Measurements from ENCODE around the gene IFNA10. TPM values are rescaled to one million over a fixed set of nuclear protein-coding genes. Genes with fewer than 3 reads are reported as not detected.
"Not testable (repeated sequence)": the region's sequence is repeated elsewhere in the genome, so short reads cannot be mapped to it uniquely, and the experiment has no call there.

The IFNA10 gene
- total RNA-seq, 1 donor from 2014 or later: not detected

- peak; percentile 9 to 15 for DNase-seq (ENCODE audit: low read depth in 2 of 2)
Measured at GRCh38 chr9:21194867-21195776, 11.8 kb downstream of the IFNA10 start.

- not testable (repeated sequence) for DNase-seq (ENCODE audit: low read depth in 2 of 2)
Measured at GRCh38 chr9:21187487-21187886, 19.5 kb downstream of the IFNA10 start, which contains the start of gene IFNA4. IFNA4 (minus strand) TSS chr9:21187587; CDS start chr9:21187531, 56 bp downstream.

GRCh38 chr9:21182810-21183736 is 23.9 kb downstream of the IFNA10 start:
- DNase-seq (ENCODE audit: low read depth in 2 of 2): peak; percentile 1 to 9

GRCh38 chr9:21174671-21175070 is 32.3 kb downstream of the IFNA10 start:
- DNase-seq (ENCODE audit: low read depth in 2 of 2): no peak

GRCh38 chr9:21172156-21172555 is 34.8 kb downstream of the IFNA10 start:
- DNase-seq (ENCODE audit: low read depth in 2 of 2): no peak

GRCh38 chr9:21171351-21171750 is 35.6 kb downstream of the IFNA10 start:
- no peak for DNase-seq (ENCODE audit: low read depth in 2 of 2)

GRCh38 chr9:21166560-21166959 is 40.4 kb downstream of the IFNA10 start, which contains the start of gene IFNA21:
IFNA21 (minus strand) TSS chr9:21166660; CDS start chr9:21166612, 48 bp downstream.
- DNase-seq (ENCODE audit: low read depth in 2 of 2): not testable (repeated sequence)

GRCh38 chr9:21165516-21165915 is 41.4 kb downstream of the IFNA10 start:
- no peak for DNase-seq (ENCODE audit: low read depth in 2 of 2)

GRCh38 chr9:21160178-21160577 is 46.8 kb downstream of the IFNA10 start:
- DNase-seq (ENCODE audit: low read depth in 2 of 2): peak in 1 of 2 donors; percentile 67

Other genes starting within 250 kb of the IFNA10 start
- under 0.01 and 0.65 TPM in 2 replicates for gene HACD4, start 175.5 kb downstream of the IFNA10 start, total RNA-seq
- gene IFNB1, start 129.2 kb downstream of the IFNA10 start, total RNA-seq: not detected in 2 replicates
- gene IFNW1, start 65.3 kb downstream of the IFNA10 start, total RNA-seq: not detected in 2 replicates
- not detected in 2 replicates for gene IFNA21, start 40.5 kb downstream of the IFNA10 start, total RNA-seq
- not detected in 2 replicates for gene IFNA4, start 19.6 kb downstream of the IFNA10 start, total RNA-seq
- not detected in 2 replicates for gene IFNA7, start 4.9 kb downstream of the IFNA10 start, total RNA-seq
- gene IFNA16, start 10.2 kb upstream of the IFNA10 start, total RNA-seq: not detected in 2 replicates
- gene IFNA17, start 21.1 kb upstream of the IFNA10 start, total RNA-seq: not detected in 2 replicates
- gene IFNA14, start 32.9 kb upstream of the IFNA10 start, total RNA-seq: not detected in 2 replicates
- gene IFNA5, start 98.2 kb upstream of the IFNA10 start, total RNA-seq: not detected in 2 replicates
- gene KLHL9, start 128.3 kb upstream of the IFNA10 start, total RNA-seq: 23.5 and 33.7 TPM in 2 replicates
- not detected in 2 replicates for gene IFNA6, start 143.7 kb upstream of the IFNA10 start, total RNA-seq
- not detected in 2 replicates for gene IFNA13, start 160.9 kb upstream of the IFNA10 start, total RNA-seq
- gene IFNA2, start 178.3 kb upstream of the IFNA10 start, total RNA-seq: not detected in 2 replicates
- gene IFNA8, start 202.0 kb upstream of the IFNA10 start, total RNA-seq: not detected in 2 replicates
- gene IFNA1, start 233.3 kb upstream of the IFNA10 start, total RNA-seq: not detected in 2 replicates

All from lung microvascular endothelial cell (primary cell).